AML-193 (cell line): ENCODE data around the gene FAM163B.

Source experiments
- DNase-seq, 2 experiments: peaks; one replicate each; lab custom pipeline; 2025; lab: John Stamatoyannopoulos, UW

The FAM163B gene

GRCh38 chr9:133598978-133599377 lies 10.2 kb downstream of the FAM163B start:
- DNase-seq, result no peak

GRCh38 chr9:133597316-133597957 lies 11.8 kb downstream of the FAM163B start:
- DNase-seq, result no peak

DNA sequence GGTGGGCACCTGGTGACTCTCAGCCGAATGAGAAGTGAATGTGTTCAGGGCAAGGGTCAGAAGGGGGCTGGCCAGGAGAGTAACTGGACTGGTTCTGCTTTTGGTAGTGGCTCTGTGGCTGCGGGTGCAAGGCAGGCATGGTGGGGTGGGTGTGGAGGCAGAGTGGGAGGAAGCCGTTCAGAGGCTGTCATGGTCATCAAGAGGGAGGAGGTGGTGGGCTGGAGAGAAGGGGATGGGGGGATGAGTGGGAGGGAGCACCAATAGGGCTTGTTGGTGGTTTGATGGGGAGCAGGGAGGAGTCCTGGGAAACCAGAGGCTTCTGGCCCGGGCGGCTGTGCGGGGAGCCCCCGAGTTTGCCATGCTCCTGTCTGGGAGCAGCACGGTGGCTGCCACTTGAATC lies 13.3 kb downstream of the FAM163B start:
- DNase-seq, result no peak

DNA sequence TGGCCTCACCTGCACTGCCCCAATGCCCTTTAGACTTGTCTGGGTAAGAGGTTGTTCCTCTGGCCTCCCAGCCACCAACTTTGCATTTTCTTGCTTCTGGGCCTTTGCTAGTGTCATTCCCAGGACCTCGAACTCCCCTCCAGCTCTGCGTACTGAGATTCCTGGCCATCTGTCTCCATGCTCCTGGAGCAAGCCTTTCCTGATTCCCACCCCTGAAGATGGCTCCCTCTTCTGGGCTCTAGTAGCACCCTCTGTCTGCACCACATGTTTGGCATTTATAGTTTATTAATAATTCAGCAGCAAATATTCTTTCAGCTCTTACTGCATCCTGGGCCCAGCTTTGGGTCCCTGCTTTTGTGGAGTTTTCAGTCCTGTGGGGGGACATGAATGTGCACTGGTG lies 14.9 kb downstream of the FAM163B start:
- DNase-seq, result no peak

DNA sequence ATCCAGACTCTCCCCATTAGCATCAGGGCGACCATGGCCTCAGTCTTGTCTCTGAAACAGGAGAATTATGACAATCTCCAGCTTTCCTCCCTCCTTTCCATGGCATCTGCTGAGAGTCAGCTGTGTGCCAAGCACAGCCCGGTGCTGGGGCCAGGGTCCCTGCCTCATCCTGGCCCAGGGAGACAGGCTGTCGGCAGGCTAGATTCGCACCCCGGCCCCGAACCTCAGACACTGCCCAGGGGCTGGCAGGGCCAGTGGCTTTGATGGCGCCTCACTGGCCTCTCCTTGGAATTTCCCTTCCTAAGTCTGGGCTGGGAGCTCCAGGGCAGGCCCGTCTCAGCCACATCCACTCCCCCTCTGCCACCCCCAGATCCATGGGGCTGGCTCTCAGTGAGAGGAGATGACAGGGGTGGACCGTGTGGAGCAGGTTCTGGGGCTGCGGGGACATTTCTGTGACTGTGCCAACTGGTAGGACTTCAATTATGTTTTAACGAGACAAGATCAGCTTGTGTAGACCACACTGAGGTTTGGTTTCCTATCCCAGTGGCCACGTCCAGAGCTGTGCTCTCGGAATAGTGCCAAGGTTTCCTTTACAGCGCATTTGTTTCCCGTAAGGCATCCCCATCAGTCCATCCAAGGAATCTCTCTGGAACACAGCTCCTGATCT lies 15.5 kb downstream of the FAM163B start:
- DNase-seq, result no peak

DNA sequence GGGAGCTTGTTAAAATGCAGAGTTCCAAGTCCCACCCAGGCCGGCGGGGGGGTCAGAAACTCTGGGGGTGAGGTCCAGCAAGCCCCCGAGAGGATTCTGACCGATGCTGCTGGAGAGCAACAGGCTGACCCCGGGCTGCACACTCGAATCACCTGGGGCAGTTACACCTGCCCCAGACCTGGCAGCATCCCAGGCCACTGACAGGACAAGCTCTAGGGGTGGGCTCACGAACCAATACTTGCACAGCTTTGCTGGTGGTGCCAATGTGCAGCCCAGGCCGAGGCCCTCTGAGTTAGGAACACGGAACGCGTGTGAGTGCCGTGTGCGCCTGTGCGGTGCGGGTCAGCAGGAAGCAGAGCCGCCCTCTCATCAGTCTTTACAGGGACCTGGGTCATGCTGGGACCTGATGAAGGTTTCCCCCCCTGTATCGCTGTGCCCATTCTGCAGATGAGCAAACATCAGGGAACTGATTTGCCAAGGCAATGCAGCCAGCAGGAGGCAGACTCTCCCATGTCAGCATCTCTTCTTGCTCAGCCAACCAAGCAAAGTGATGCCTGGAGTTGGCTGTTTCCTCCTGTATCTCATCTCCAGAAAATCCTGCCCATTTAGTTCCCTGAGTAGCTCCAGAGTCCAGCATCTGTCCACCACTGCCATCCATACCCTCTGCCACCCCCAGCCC lies 16.3 kb downstream of the FAM163B start:
- DNase-seq, result no peak

DNA sequence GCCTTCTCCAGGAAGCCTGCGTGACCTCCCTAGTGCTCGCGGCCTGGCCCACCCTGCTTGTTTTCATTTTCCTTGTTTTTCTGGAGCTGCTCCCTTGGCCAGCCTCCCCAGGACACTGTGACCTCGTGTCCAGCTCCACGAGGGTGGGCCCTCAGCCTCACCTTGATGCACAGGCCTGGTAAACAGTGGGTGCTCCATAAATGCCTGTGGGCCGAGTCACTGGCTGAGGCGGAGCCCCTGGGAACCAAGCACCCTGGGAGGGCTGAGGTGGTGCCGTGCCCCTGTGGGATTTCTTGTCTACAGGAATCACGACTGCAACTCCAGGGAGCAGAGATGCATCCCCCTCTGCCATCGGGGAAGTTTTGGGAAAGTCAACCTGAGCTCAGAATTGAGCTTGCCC lies 17.2 kb downstream of the FAM163B start:
- DNase-seq, result no peak

GRCh38 chr9:133591116-133591910 lies 17.9 kb downstream of the FAM163B start:
- no peak for DNase-seq

DNA sequence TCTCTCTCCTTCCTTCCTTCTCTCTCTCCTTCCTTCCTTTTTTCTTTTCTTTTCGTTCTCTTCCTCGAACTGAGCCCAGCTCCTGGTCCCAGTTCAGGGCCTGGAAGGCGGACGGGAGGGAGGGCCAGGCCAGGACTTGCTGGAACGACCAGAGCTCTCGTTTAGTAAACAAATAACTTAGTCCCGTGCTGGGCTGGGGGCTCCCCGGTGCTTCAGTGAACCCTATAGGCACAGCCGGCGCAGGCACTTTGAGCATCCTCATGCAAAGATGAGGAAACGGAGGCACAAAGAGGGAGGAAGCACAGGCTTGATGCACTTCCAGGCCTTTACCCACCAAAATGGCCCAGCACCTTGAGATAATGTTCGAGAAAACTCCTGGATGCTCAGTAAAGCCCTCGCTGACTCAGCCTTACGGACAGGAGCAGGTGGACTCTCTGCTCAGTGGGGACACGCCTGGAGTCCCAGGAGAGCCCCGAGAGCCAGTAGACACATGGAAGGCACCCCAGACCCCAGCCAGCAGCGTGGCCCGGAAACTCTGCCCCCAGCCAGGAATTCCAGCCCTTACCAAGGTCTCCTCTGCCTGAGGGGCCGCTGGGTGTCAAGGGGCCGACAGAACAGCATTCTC lies 18.8 kb downstream of the FAM163B start:
- no peak for DNase-seq

DNA sequence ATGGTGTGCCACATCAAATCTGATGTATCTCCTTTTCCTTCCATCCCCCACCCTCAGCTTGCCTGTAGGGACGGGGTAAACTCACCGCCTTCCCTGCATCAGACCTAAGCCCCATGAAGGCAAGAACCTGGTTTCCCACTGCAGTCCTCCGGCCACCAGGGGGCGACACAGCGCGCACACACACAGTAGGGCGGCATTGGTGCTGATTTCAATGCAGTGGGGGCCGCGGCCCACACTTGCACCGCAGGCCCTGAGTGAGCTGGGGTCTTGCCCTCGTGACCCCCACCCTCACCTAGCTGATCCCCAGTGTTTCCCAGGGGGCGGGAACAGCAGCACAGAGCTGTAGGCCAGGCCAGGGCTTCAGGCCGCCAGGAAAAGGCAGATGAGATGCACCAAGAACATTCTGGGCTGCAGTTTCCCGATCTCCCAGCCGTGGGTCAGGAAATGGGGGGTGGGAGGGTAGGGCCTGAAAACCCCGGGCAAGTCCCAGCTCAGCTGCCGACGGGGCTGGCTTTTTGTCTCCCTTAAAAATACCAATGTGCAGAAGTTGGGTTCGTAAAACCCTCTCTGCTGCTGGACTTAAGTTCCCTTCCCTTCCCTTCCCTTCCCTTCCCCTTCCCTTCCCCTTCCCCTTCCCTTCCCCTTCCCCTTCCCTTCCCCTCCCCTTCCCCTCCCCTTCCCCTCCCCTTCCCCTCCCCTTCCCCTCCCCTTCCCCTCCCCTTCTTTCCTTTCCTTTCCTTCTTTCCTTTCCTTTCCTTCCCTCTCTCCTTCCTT lies 19.5 kb downstream of the FAM163B start:
- DNase-seq, result no peak

GRCh38 chr9:133587466-133587865 lies 21.7 kb downstream of the FAM163B start:
- no peak for DNase-seq

GRCh38 chr9:133587051-133587450 lies 22.1 kb downstream of the FAM163B start:
- no peak for DNase-seq

GRCh38 chr9:133585481-133586351 lies 23.5 kb downstream of the FAM163B start:
- no peak for DNase-seq

- no peak for DNase-seq
Measured at GRCh38 chr9:133584559-133585476, 24.4 kb downstream of the FAM163B start.

GRCh38 chr9:133584167-133584558 lies 25.0 kb downstream of the FAM163B start:
- no peak for DNase-seq

DNA sequence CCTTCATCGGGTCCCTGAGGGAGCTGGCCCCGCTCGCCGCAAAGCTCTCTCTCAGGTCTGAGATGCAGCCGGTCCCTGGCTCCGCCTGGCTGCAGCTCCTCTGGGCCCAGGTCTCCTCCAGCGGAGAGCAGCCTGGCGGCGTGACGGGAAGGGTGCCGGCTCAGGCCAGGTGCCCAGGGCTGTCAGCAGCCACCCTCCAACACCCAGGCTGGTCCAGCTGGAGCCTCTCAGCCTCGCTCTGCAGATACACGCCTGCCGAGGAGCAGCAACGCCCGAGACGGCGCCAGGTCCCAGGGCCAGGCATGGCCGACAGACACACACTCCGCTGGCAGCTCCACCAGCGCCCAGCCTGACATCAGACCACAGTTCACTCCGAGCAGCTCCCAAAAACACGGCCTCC lies 25.6 kb downstream of the FAM163B start:
- no peak for DNase-seq

DNA sequence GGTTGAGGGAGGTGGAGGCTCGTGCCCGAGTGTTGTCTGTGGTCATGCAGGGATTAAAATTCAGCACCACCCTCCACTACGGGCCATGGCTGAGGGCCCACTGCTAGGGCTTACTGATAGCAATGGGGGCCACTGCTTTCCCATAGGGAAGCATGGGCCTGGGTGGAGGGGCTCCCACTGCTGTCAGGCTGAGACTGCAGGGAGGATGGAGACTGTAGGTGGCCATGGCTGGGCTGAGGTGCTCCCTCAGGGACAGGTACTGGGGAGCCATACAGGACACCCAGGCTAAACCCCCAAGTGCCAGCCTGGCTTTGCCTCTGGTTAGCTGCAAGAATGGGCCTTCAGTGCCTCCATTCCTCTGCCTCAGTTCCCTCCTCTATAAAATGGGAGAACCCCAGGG lies 26.1 kb downstream of the FAM163B start:
- no peak for DNase-seq

DNA sequence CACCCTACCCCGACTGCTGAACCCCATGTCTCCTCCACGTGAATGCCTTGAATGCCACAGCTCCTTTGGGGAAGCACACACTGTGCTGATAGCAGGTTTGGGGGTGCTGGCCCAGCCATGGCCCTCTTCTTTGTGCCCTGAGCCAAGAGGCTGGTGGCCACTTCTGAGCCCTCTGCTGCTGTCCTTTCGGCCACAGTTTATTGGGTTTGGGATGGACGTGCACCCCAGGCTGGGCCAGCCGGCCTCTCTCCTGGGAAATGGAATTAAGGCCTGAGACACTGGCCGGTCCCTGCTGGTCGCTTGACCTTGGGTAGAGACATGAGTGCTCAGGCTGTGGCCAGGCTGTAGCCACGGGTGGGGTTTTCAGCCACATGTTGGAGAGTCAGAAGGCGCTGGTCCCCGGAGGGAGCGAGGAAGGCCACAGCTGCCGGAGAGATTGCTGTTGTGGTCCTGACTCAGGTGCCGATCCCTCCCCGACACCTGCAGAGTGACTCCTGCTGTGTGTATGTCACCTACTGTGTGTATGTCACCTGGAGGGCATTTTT lies 26.6 kb downstream of the FAM163B start:
- DNase-seq, result no peak
